Astrocyte (in vitro differentiated cells and primary cell): ENCODE measurements around the gene LDOC1. TPM values are rescaled to one million over a fixed set of nuclear protein-coding genes. Genes with fewer than 3 reads are reported as not detected.

Experiments used
- DNase-seq: peaks from one replicate; pipeline ENCODE4 v3.0.0-alpha.2; 2010; ENCODE audit warnings: low read depth
- FAIRE-seq: peaks from 2 replicates; lab custom pipeline; 2011; peaks lifted over from hg19 to GRCh38; lab: Jason Lieb, UNC
- H2AFZ ChIP-seq: 2 replicates; pipeline ENCODE4 v1.6.0; 2012; ENCODE audit warnings: low read depth, low read length, inconsistent platforms
- H3K27ac ChIP-seq: 2 replicates; pipeline ENCODE4 v1.5.1; 2011; ENCODE audit warnings: low read depth, low read length, inconsistent platforms
- H3K27me3 ChIP-seq: 2 replicates; pipeline ENCODE4 v1.6.0; 2011; ENCODE audit warnings: low read length, inconsistent platforms; ENCODE audit not compliant: insufficient read depth
- H3K36me3 ChIP-seq: 2 replicates; pipeline ENCODE4 v1.5.1; 2011; ENCODE audit warnings: low read length, inconsistent platforms; ENCODE audit not compliant: insufficient read depth
- H3K4me1 ChIP-seq: 2 replicates; pipeline ENCODE4 v1.5.1; 2011; ENCODE audit warnings: low read length, inconsistent platforms; ENCODE audit not compliant: insufficient read depth
- H3K4me2 ChIP-seq: 2 replicates; pipeline ENCODE4 v1.6.0; 2012; ENCODE audit warnings: low read length, inconsistent platforms
- H3K4me3 ChIP-seq: 2 replicates; pipeline ENCODE4 v1.5.1; 2011; ENCODE audit warnings: low read depth, mild to moderate bottlenecking, low read length, inconsistent platforms; ENCODE audit not compliant: insufficient read depth
- H3K79me2 ChIP-seq: 2 replicates; pipeline ENCODE4 v1.6.0; 2012; ENCODE audit warnings: mild to moderate bottlenecking, low read length, inconsistent platforms; ENCODE audit not compliant: insufficient read depth
- H3K9ac ChIP-seq: 2 replicates; pipeline ENCODE4 v1.6.0; 2012; ENCODE audit warnings: mild to moderate bottlenecking, low read length, inconsistent platforms
- H3K9me3 ChIP-seq: 2 replicates; pipeline ENCODE4 v1.5.1; 2012; ENCODE audit warnings: low read depth, mild to moderate bottlenecking, low read length, inconsistent platforms; ENCODE audit not compliant: insufficient read depth
- H4K20me1 ChIP-seq: 2 replicates; pipeline ENCODE4 v1.6.0; 2012; ENCODE audit warnings: low read length, inconsistent platforms; ENCODE audit not compliant: insufficient read depth
- H3K27ac Mint-ChIP-seq: one replicate; pipeline ENCODE4 v1.8.0; 2021; ENCODE audit warnings: mild to moderate bottlenecking, mixed read lengths; ENCODE audit not compliant: unreplicated experiment
- H3K27me3 Mint-ChIP-seq: one replicate; pipeline ENCODE4 v1.8.0; 2021; ENCODE audit warnings: low read depth, mixed read lengths; ENCODE audit not compliant: unreplicated experiment
- H3K36me3 Mint-ChIP-seq: one replicate; pipeline ENCODE4 v1.8.0; 2021; ENCODE audit warnings: low read depth, mixed read lengths; ENCODE audit not compliant: unreplicated experiment
- H3K4me1 Mint-ChIP-seq: one replicate; pipeline ENCODE4 v1.8.0; 2021; ENCODE audit warnings: low read depth, mixed read lengths; ENCODE audit not compliant: unreplicated experiment
- H3K4me3 Mint-ChIP-seq: one replicate; pipeline ENCODE4 v1.8.0; 2021; ENCODE audit warnings: mild to moderate bottlenecking, moderate library complexity, mixed read lengths; ENCODE audit not compliant: unreplicated experiment
- H3K9me3 Mint-ChIP-seq: one replicate; pipeline ENCODE4 v1.8.0; 2021; ENCODE audit warnings: mild to moderate bottlenecking, mixed read lengths; ENCODE audit not compliant: unreplicated experiment
- CTCF ChIP-seq: IDR thresholded peaks from 2 replicates; pipeline ENCODE4 v1.5.1; 2011; ENCODE audit warnings: low read depth, mild to moderate bottlenecking, inconsistent platforms, low read length, moderate library complexity; ENCODE audit not compliant: insufficient read depth
- EZH2 ChIP-seq: IDR thresholded peaks from 2 replicates; pipeline ENCODE4 v1.6.1; 2012; ENCODE audit warnings: mild to moderate bottlenecking, low read length, inconsistent platforms; ENCODE audit not compliant: insufficient read depth
- total RNA-seq: library from RNA; stranded (reverse); gene quantifications from 2 replicates; pipeline ENCODE4 v1.2.1, GENCODE V29; 2021

Gene LDOC1
- total RNA-seq, 1 donor from 2014 or later: 49.9 TPM

GRCh38 chrX:141220342-141221008 is 43.5 kb upstream of the LDOC1 start:
- FAIRE-seq: peak; percentile 100
- peaks cover 3% of the 10 kb centered on the region for H3K9me3 Mint-ChIP-seq
- peak overlapping the region; percentile 22 for H3K4me2 ChIP-seq

GRCh38 chrX:141214196-141214595 is 37.3 kb upstream of the LDOC1 start:
- peaks cover 2% of the 10 kb centered on the region for H3K4me1 Mint-ChIP-seq
- Histone ChIP-seq H3K27me3 (no peaks in the 10 kb centered on the region), H3K9ac (no peak overlapping the region), H4K20me1 (no peaks in the 10 kb centered on the region), H3K4me1 (peaks cover 3% of the 10 kb centered on the region), H3K9me3 (no peaks in the 10 kb centered on the region), H3K79me2 (no peaks in the 10 kb centered on the region), H3K4me2 (no peak overlapping the region), H2AFZ (no peak overlapping the region), H3K36me3 (no peaks in the 10 kb centered on the region), H3K27ac (no peak overlapping the region), H3K4me3 (no peak overlapping the region)
- FAIRE-seq: peak; percentile 89
- H3K27me3 Mint-ChIP-seq: no peaks in the 10 kb centered on the region
- no peaks in the 10 kb centered on the region for H3K9me3 Mint-ChIP-seq
- TF ChIP-seq CTCF (no peak), EZH2 (no peak)
- no peak overlapping the region for H3K4me3 Mint-ChIP-seq
- no peak overlapping the region for H3K27ac Mint-ChIP-seq
- no peak for DNase-seq
- H3K36me3 Mint-ChIP-seq: no peaks in the 10 kb centered on the region

More at GRCh38 chrX:141220342-141221008, 43.5 kb upstream of the LDOC1 start:
- peak; percentile 79 for DNase-seq
- no peaks in the 10 kb centered on the region for H3K36me3 Mint-ChIP-seq
- H3K27me3 Mint-ChIP-seq: no peaks in the 10 kb centered on the region
- no peak overlapping the region for H3K9ac ChIP-seq
- no peaks in the 10 kb centered on the region for H3K9me3 ChIP-seq
- no peak overlapping the region for H3K4me3 ChIP-seq
- no peaks in the 10 kb centered on the region for H3K27me3 ChIP-seq
- H2AFZ ChIP-seq: no peak overlapping the region
- H3K27ac Mint-ChIP-seq: peak overlapping the region; percentile 66
- peak overlapping the region; percentile 47 for H3K27ac ChIP-seq
- H3K4me1 ChIP-seq: peaks cover 11% of the 10 kb centered on the region
- H3K4me3 Mint-ChIP-seq: no peak overlapping the region
- TF ChIP-seq EZH2 (no peak), CTCF (no peak)
- H3K79me2 ChIP-seq: no peaks in the 10 kb centered on the region
- H3K36me3 ChIP-seq: no peaks in the 10 kb centered on the region
- H4K20me1 ChIP-seq: no peaks in the 10 kb centered on the region
- H3K4me1 Mint-ChIP-seq: peaks cover 21% of the 10 kb centered on the region

- no peak for FAIRE-seq
- no peaks in the 10 kb centered on the region for H3K27me3 Mint-ChIP-seq
- H4K20me1 ChIP-seq: no peaks in the 10 kb centered on the region
These were observed 25.0 kb upstream of the LDOC1 start for GRCh38 chrX:141201962-141202361.

More at GRCh38 chrX:141201962-141202361, 25.0 kb upstream of the LDOC1 start:
- H3K4me3 Mint-ChIP-seq: no peak overlapping the region
- no peaks in the 10 kb centered on the region for H3K36me3 Mint-ChIP-seq
- H3K9me3 Mint-ChIP-seq: no peaks in the 10 kb centered on the region
- no peaks in the 10 kb centered on the region for H3K9me3 ChIP-seq
- H2AFZ ChIP-seq: no peak overlapping the region
- no peak overlapping the region for H3K4me3 ChIP-seq
- H3K4me1 ChIP-seq: no peaks in the 10 kb centered on the region
- H3K4me2 ChIP-seq: no peak overlapping the region
- no peaks in the 10 kb centered on the region for H3K4me1 Mint-ChIP-seq
- no peak for DNase-seq
- H3K36me3 ChIP-seq: no peaks in the 10 kb centered on the region
- H3K79me2 ChIP-seq: no peaks in the 10 kb centered on the region
- no peaks in the 10 kb centered on the region for H3K27me3 ChIP-seq
- no peak overlapping the region for H3K27ac Mint-ChIP-seq
- no peak overlapping the region for H3K27ac ChIP-seq
- H3K9ac ChIP-seq: no peak overlapping the region
- TF ChIP-seq EZH2: no peak
- no peak for TF ChIP-seq CTCF
